ENCODE results near the gene BAZ1A.

The BAZ1A gene

DNA sequence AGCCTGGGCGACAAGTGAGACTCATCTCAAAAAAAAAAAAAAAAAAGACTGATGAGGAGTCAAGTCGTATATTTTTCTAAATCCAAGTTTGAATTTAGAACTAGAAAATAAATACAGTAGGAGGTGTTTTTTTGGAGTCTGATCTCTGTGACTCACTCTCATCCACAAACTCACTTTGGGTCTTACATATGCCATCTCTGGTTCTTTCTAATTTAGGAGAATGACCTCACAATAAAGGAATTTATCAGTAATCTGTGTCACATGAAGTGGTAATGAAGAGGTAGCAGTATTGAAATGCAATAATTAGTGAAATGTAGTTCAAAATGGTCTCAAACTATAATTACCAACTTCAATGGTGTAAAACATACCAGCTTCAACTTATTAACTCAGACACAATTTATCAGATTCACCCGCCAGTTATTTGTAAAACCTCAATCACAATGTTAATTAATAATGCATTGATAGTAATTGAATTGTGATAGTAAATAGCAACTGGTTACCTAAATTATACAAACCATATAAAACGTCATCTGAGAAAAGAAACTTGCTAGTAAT, 156.3 kb downstream of the BAZ1A start:
- no peak for DNase-seq

DNA sequence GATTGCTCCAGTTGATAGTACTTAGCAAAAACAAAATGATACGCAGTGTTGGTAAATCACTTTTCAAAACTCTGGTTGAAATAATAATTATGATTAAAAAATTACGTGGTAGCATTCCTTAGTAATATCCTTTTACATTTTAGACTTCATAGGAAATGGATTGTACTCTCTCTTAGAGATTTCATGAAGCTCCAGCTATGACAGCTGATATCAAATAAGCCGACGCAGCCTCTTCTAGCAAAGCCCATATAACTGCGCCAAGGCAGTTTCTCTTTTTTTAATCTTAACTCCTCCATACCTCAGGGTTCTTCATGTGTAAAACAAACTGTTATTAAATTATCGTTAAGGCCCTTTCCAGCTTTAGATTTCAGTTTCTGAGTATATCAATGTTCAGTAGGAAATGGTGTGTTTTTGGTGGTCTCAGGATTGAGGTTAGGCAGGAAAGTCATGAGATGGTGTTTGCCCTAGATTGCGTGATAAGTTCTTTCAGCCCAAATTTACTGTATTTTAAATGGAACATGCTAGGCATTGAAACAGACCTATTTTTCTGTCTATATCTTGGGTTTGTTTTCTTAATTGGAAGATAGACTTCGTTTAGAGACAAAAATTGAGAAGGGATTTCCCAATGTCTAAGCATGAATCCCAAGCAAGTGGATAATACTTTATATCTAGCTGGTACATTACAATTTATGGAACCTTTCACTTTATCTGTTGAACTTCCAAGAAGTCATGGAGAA, 159.9 kb downstream of the BAZ1A start:
- DNase-seq = no peak

DNA sequence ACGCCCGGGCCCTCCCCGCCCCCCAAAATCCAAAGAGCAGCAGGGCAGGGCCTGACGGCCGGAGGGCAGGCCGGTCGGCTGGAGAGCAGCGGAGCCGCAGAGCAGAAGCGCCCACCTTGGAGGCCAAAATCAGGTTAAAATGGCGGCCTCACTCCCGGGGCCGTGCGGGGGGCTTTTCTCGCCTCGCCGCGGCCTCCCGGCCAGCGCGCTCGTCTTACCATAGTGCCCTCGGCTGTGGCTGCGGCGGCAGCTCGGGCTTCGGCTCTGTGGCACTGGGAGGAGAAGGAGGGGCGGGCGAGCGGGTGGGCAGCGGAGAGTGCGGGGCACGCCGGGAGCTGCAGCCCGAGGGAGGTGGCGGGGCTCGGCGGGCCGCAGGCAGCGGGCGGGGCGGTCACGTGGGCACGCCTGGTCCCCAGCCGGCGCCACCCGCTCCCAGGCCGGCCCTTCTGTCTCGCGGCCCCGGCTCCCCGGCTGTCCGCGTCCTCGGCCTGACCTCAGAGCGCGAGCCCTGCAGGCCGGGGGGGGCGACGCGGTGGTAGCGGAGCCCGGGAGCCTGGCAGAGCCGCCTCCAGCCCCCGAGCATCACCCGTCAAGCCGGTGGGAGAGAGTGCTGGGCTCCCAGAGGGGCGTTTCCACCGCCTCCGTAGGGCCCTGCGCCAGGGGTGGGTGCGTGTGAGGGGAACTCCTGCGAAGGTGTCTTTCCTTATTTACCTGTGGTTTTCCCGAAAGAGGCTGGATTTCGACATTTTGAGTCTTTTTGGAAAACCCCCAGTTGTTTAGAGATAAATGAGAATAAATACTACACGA, 160.6 kb downstream of the BAZ1A start, which contains the start of gene CFL2:
Gene CFL2, minus strand, starts transcription at position 274 of the 807 bp plus-strand sequence. Its CDS starts 53 bp downstream, at position 221.
- peak; percentile 70 for DNase-seq

DNA sequence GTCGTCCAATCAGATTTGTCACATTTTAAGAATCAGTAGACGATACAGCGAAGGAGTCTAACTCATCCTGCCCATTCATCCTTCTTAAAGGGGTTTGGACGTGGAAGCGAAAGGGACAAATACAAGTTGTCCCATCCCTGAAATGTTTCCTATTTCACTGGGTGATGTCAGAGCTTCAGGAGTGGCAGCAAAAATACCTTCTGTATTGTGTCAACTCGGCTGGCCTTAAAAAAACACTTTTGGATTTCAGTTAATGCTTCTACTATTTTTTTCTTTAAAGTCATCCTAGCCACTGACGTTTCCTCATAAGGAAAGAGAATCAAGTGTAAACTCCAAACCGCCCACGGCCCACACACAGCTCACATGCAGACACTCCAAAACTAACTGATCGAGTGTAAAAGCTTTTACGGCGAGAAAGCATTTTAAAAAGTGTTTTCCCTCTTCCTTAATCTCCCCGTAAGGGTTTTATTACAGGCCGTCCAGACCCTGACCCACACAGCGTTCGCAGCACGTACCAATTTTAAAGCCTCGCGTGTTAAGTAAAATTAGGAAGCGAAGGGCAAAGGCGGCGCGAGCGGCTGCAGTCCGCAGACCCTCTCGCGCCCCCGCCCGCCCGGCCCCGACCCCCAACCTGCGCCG, 161.4 kb downstream of the BAZ1A start:
- peak; percentile 24 for DNase-seq

DNA sequence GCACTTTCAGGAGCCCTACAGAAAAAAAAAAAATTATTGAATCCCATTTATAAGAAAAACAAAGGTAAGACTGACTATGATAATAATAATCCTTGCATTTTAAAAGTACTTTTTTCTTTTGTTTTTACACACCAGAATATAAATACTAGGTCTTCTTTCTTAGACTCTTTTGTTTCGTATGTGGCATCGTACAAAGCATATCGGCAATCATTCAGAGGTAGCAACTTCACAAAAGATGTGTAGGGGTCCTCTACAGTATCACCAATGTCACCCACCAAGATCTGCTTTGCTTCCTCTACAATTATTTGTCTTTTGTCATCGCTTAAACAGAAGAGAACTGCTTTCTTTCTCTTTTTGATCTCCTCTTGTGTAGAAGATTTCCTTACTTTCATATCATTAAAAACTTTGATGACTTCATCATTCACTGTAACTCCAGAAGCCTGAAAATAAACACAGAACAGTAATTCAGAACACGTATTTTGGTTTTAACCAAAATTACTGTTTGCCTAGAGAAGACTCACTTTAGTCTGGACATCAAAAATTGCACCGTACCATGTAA, 162.0 kb downstream of the BAZ1A start:
- DNase-seq = no peak

DNA sequence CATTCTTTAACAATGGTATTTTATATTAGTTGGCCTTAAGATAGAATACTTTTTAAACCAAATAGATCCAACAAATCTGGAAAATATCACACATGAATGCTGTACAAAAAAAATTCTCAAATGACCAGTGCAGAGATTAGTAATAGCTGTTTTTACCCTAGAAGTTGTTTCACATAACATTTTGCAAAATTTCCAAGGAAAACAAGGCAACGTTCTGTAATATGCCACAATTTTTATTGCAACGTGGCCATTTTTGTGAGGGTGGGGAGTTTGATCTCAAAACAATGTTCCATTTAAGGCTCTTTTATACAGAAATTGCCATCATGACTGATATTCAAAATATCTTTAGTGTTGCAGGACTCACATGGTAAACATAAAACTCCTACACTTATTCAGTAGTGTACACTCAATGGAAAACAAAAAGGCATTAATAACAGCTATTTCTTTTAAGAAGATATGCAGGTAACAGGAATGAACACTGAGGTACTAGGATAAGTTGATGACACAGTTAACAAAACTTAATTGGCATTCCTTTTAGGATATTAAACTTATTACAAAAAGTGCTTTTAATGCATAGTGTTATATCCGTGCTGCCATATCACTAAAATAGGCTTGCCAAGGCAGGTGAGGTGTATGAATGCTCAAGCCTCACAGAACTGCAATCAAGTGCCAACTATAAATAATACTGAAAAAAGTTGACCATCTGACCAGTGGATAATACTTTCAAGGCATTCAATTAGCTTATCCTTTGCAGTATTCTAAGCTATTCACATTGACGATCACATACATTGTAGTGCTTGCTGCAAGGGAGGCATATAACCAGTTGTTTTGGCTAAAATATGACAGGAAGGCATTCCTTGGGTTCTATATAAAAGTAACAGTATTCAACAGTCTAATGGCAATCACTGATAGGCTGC, 163.1 kb downstream of the BAZ1A start:
- DNase-seq = no peak

DNA sequence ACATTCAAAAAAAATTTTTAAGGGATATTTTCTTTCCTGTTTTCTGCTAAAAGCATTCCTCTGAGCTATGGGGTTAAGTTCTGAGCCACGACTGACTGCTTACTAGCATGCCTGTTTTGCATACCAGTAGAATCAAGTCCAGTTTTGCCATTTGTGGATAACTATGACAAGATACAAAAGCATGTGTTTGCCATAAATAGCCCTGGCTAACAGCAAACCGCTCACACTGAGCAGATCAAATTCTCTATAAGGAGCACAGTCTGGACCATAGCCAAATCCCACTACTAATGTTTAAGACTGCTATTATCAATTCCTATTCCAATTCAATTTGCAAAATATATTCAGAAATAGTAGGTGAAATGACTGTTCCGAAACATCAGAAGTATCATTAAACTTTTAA, 164.0 kb downstream of the BAZ1A start:
- peak; percentile 23 for DNase-seq

DNA sequence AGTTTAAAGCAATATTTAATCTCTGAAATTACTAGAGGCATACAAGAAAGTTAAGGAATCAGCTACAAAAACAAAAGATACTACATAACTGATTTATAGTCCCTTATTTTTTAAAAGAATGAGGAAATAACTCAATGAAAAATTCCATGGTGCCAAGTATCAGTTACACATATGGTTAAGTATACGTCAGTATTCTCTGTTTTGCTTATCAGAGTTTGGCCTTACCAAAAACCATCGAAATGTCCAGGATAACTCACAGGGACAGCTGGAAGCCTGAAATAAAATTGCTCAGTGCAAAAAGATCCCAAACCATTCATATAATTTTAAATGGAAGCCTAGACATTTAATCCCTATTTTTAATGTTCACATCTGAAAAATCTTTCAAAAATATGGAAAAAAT, 164.4 kb downstream of the BAZ1A start:
- no peak for DNase-seq

DNA sequence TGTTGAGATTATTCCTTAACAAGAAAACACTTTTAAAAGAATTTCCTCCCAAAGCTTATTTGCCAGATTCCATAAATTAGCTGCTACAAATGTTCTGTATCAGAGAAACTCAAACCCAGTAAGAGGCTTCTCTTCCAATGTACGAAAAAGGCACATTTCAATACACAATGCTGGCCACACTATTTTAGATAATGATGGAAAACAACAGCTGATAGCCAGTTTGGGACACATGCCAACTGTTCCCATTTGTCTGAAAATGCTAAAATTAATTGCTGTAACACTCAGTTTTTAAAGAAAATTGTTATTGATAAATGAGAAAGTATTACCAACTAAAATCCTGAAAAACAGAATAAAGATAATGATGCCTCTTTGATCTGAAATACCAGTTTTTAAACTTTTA, 165.2 kb downstream of the BAZ1A start:
- no peak for DNase-seq

DNA sequence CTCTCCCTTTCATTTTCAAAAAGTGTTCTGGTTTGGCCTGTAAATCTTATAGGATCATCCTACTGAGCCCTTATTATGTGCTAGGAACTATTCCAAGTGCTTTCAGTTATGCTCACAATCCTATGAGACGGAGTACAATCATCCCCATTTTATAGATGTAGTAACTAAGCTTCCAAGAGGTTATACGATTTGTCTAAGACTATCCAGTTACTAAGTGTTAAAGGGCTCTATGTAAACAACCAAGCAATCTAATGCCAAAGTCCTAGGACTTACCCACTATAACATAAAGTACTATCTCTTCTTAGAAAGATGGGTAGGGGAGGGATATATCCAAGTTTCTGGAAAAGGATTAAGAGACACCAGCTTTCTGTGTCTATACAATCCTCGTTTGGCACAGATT, 167.4 kb downstream of the BAZ1A start:
- DNase-seq = no peak
